ENCODE measurements around the gene MGMT. TPM values are rescaled to one million over a fixed set of nuclear protein-coding genes. Genes with fewer than 3 reads are reported as not detected.

Gene MGMT
- polyA plus RNA-seq, 1 of the 3 experiments (the other 2 are of a cell fraction), result 10.8 TPM

DNA sequence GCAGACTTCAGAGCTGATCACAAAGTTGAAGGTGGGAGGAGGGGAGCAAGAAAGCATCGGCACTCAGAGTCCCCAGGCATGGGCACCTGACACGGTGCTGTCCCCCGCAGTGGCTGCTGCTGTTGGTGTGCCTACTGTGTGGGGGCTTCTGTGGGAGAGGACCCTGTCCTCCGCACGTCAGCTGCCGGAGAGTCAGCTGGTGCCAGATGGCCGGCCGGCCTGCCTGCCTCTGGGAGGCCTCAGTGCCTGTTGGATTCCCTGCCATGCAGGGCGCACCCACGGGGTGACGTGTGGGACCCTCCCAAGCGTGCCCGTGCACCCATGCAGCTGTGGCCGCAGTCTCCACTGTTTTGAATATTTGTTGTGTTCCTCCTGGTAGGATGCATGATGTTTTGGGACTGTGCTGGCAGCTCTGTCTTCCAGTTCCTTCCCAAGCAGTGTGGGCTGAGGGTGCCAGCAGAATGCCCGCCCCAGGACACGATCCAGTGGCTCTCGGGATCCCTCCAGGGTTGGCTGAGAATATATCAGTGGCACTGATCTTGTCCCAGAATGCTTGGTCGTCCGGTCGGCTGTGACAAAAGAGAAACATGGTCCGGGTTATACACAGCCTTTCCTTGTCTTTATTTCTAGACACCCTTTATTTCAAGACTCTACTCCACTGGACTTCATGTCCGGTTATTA is 185.6 kb downstream of the MGMT start:
- H3K27me3 ChIP-seq (ENCODE audit: insufficient read depth), result no peaks in the 10 kb centered on the region
- H3K4me2 ChIP-seq, result no peak overlapping the region
- ChIA-PET CTCF (no interaction called here), POLR2A (no interaction called here)
- no peaks in the 10 kb centered on the region for H3K79me2 ChIP-seq (ENCODE audit: insufficient read depth)
- H3K9me3 ChIP-seq, result no peaks in the 10 kb centered on the region
- H4K20me1 ChIP-seq (ENCODE audit: insufficient read depth), result no peaks in the 10 kb centered on the region
- TF ChIP-seq NFIC (IDR thresholded peaks at IDR 0.05; ENCODE audit: borderline replicate concordance), result no peak
- TF ChIP-seq, protein P1, sequence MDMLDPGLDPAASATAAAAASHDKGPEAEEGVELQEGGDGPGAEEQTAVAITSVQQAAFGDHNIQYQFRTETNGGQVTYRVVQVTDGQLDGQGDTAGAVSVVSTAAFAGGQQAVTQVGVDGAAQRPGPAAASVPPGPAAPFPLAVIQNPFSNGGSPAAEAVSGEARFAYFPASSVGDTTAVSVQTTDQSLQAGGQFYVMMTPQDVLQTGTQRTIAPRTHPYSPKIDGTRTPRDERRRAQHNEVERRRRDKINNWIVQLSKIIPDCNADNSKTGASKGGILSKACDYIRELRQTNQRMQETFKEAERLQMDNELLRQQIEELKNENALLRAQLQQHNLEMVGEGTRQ (IDR thresholded peaks at IDR 0.05; ENCODE audit: borderline replicate concordance, low read depth, low read length), result no peak
- H3K9ac ChIP-seq, result no peak overlapping the region
- no peak overlapping the region for H2AFZ ChIP-seq (ENCODE audit: low read depth)
- no peaks in the 10 kb centered on the region for H3K9me2 ChIP-seq
- no peak overlapping the region for H3K4me3 ChIP-seq (ENCODE audit: low read depth in 2 of 2, low read length in 1 of 2)
- 69% methylated on average over 9 of the region's 22 CpGs for WGBS (ENCODE audit: low lambda C conversion rate)
- no peak overlapping the region for H3K27ac ChIP-seq (ENCODE audit: low read depth in 2 of 2, low read length in 1 of 2)
- H3F3A ChIP-seq (replicated peaks; ENCODE audit: insufficient read depth), result no peaks in the 10 kb centered on the region
- peaks cover 0 to 2% of the 10 kb centered on the region in 2 experiments; a peak in 1 of 4 replicates for H3K4me1 ChIP-seq (ENCODE audit: control insufficient read depth in 1 of 2, insufficient read depth in 2 of 2, low read depth in 1 of 2, low read length in 1 of 2)
- no peak for DNase-seq
- no peaks in the 10 kb centered on the region for H3K36me3 ChIP-seq (replicated peaks in 1 of 2; ENCODE audit: control insufficient read depth in 1 of 2, insufficient read depth in 2 of 2, low read length in 1 of 2)

GRCh38 chr10:129653428-129653827 is 186.4 kb downstream of the MGMT start:
- no peak for TF ChIP-seq MXI1 (IDR thresholded peaks at IDR 0.05; ENCODE audit: low read depth, low read length)
- no peak for TF ChIP-seq TEAD4 (IDR thresholded peaks at IDR 0.05; ENCODE audit: borderline replicate concordance, insufficient read depth)
- TF ChIP-seq GABPA (IDR thresholded peaks at IDR 0.05; ENCODE audit: low read depth), result no peak
- no peak for TF ChIP-seq NFIC (IDR thresholded peaks at IDR 0.05; ENCODE audit: borderline replicate concordance)
- TF ChIP-seq EP300 (IDR thresholded peaks at IDR 0.05; ENCODE audit: borderline replicate concordance in 1 of 2, low read depth in 1 of 2, low read length in 1 of 2), result no peak
- TF ChIP-seq MEF2A (IDR thresholded peaks at IDR 0.05; ENCODE audit: borderline replicate concordance, low read depth), result no peak
- TF ChIP-seq EZH2phosphoT487 (IDR thresholded peaks at IDR 0.05; ENCODE audit: borderline replicate concordance, low read depth), result no peak
- no peak for TF ChIP-seq ZBTB33 (IDR thresholded peaks at IDR 0.05; ENCODE audit: borderline replicate concordance, low read depth)
- TF ChIP-seq JUND (IDR thresholded peaks at IDR 0.05), result no peak
- TF ChIP-seq CHD2 (IDR thresholded peaks at IDR 0.05; ENCODE audit: low read length, partially characterized antibody), result no peak
- Histone ChIP-seq H3K27ac (ENCODE audit: low read depth in 2 of 2, low read length in 1 of 2) (no peak overlapping the region), H3K36me3 (replicated peaks in 1 of 2; ENCODE audit: control insufficient read depth in 1 of 2, insufficient read depth in 2 of 2, low read length in 1 of 2) (no peaks in the 10 kb centered on the region), H3K9me2 (no peaks in the 10 kb centered on the region), H3K9me3 (no peaks in the 10 kb centered on the region), H3K9ac (no peak overlapping the region), H3K4me3 (ENCODE audit: low read depth in 2 of 2, low read length in 1 of 2) (no peak overlapping the region), H4K20me1 (ENCODE audit: insufficient read depth) (no peaks in the 10 kb centered on the region), H3K27me3 (ENCODE audit: insufficient read depth) (no peaks in the 10 kb centered on the region), H3K4me1 (ENCODE audit: control insufficient read depth in 1 of 2, insufficient read depth in 2 of 2, low read depth in 1 of 2, low read length in 1 of 2) (peaks cover 0 to 6% of the 10 kb centered on the region in 2 experiments; a peak in 1 of 4 replicates), H3F3A (replicated peaks; ENCODE audit: insufficient read depth) (no peaks in the 10 kb centered on the region), H3K79me2 (ENCODE audit: insufficient read depth) (no peaks in the 10 kb centered on the region), H3K4me2 (no peak overlapping the region), H2AFZ (ENCODE audit: low read depth) (no peak overlapping the region)
- whole genome bisulfite sequencing (ENCODE audit: low lambda C conversion rate), result 80% methylated on average over 3 of the region's 8 CpGs
- CTCF ChIA-PET, result no interaction called here
- no peak for DNase-seq
- POLR2A ChIA-PET, result no interaction called here

All from SK-N-SH (cell line).